ENCODE measurements around the gene DOK5. TPM values are rescaled to one million over a fixed set of nuclear protein-coding genes. Genes with fewer than 3 reads are reported as not detected.

The DOK5 gene
- total and polyA plus RNA-seq, 2 of the 8 experiments (the other 6 are each of a cell fraction or from before 2014, with no cell fraction given), result 8.9 to 15.0 TPM

GRCh38 chr20:54524849-54525248, 49.5 kb downstream of the DOK5 start:
- H3K23me2 ChIP-seq (ENCODE audit: low read depth, low read length), result no peaks in the 10 kb centered on the region
- H3K4me3 ChIP-seq (ENCODE audit: extremely low read depth in 1 of 4, insufficient read depth in 2 of 4, low read depth in 3 of 4, low read length in 4 of 4), result no peak overlapping the region
- no peak overlapping the region for H2BK12ac ChIP-seq (ENCODE audit: low read depth, low read length)
- no peak overlapping the region for H4K91ac ChIP-seq (replicated peaks; ENCODE audit: insufficient read length, low read length)
- DNase-seq (ENCODE audit: low read depth in 1 of 2, low spot score in 2 of 2) (no peak), FAIRE-seq (no peak)
- no peak overlapping the region for H2BK20ac ChIP-seq (ENCODE audit: low read length)
- POLR2A ChIA-PET (ENCODE audit: partially characterized antibody), result no interaction called here
- H3K79me2 ChIP-seq (ENCODE audit: control insufficient read depth in 1 of 2, insufficient read depth in 2 of 2, low read length in 2 of 2), result no peaks in the 10 kb centered on the region
- no peak overlapping the region for H3K27ac ChIP-seq (ENCODE audit: low read depth, low read length)
- no peak overlapping the region for H3K18ac ChIP-seq (ENCODE audit: extremely low read depth, low read length)
- H2AK5ac ChIP-seq (ENCODE audit: low read depth, low read length), result no peak overlapping the region
- no peaks in the 10 kb centered on the region for H3K79me1 ChIP-seq (ENCODE audit: low read depth, low read length)
- peaks cover 2 to 3% (median 2%) of the 10 kb centered on the region in 4 experiments; a peak in 3 of 7 replicates for H3K4me1 ChIP-seq (replicated peaks in 1 of 4; ENCODE audit: control insufficient read depth in 3 of 4, insufficient read depth in 4 of 4, low read length in 3 of 4)
- H3K27me3 ChIP-seq (replicated peaks in 1 of 4; ENCODE audit: control insufficient read depth in 3 of 4, extremely low read depth in 1 of 4, insufficient read depth in 3 of 4, low read length in 3 of 4), result no peaks in the 10 kb centered on the region
- H4K8ac ChIP-seq (ENCODE audit: extremely low read depth, insufficient read depth, low read length), result no peak overlapping the region
- H3K14ac ChIP-seq (ENCODE audit: insufficient read length), result no peak overlapping the region
- H4K5ac ChIP-seq (ENCODE audit: insufficient read length, low read depth, low read length), result no peak overlapping the region
- no peak overlapping the region for H3K56ac ChIP-seq (replicated peaks; ENCODE audit: insufficient read length, low read depth, low read length)
- no peak overlapping the region for H2BK120ac ChIP-seq (replicated peaks; ENCODE audit: low read depth, low read length)
- no peak overlapping the region for H3K9ac ChIP-seq (replicated peaks in 1 of 4; ENCODE audit: extremely low read depth in 1 of 4, low read depth in 3 of 4, low read length in 3 of 4)
- H4K20me1 ChIP-seq (replicated peaks in 1 of 2; ENCODE audit: control insufficient read depth in 1 of 2, insufficient read depth in 2 of 2, low read length in 2 of 2), result no peaks in the 10 kb centered on the region
- H2AFZ ChIP-seq (ENCODE audit: low read length), result no peak overlapping the region
- WGBS, 2 experiments (ENCODE audit: extremely low coverage in 1 of 2, insufficient coverage in 1 of 2, insufficient read length in 1 of 2, insufficient replicate concordance in 2 of 2, low coverage in 1 of 2, low lambda C conversion rate in 2 of 2, missing lambda C conversion rate in 1 of 2), result 90% methylated on average over 3 of the region's 3 CpGs; no CpG with 5 or more reads in 1 of the 2 experiments
- H3K9me3 ChIP-seq (ENCODE audit: insufficient read depth in 2 of 2, low read depth in 1 of 2, low read length in 1 of 2), result no peaks in the 10 kb centered on the region
- H3K4me2 ChIP-seq (ENCODE audit: insufficient read depth in 1 of 2, low read depth in 2 of 2, low read length in 2 of 2), result no peak overlapping the region
- TF ChIP-seq RAD21 (IDR thresholded peaks at IDR 0.05 in 1 of 2, conservative IDR thresholded peaks at IDR 0.05 in 1 of 2; ENCODE audit: low read depth in 2 of 2, low read length in 2 of 2) (no peak), RNF2 (IDR thresholded peaks at IDR 0.05; ENCODE audit: borderline replicate concordance, low read depth, low read length, missing control alignments, poor library complexity, severe bottlenecking) (no peak), SIX5 (IDR thresholded peaks at IDR 0.05; ENCODE audit: low read depth, low read length) (no peak), EGR1 (IDR thresholded peaks at IDR 0.05; ENCODE audit: borderline replicate concordance, low read depth, low read length) (no peak), POU5F1 (IDR thresholded peaks at IDR 0.05; ENCODE audit: low read depth, low read length) (no peak), POLR2AphosphoS5 (IDR thresholded peaks at IDR 0.05; ENCODE audit: low read depth, low read length) (no peak), BRCA1 (IDR thresholded peaks at IDR 0.05; ENCODE audit: low read depth, low read length) (no peak)
- CTCF ChIA-PET (ENCODE audit: partially characterized antibody), result no interaction called here
- no peak overlapping the region for H2BK5ac ChIP-seq (ENCODE audit: low read depth, low read length)
- no peak overlapping the region for H2BK15ac ChIP-seq (ENCODE audit: low read length)
- no peak overlapping the region for H3K4ac ChIP-seq (replicated peaks; ENCODE audit: insufficient read length, low read depth, low read length)
- H3K36me3 ChIP-seq (ENCODE audit: control insufficient read depth in 2 of 4, insufficient read depth in 4 of 4, low read length in 3 of 4), result no peaks in the 10 kb centered on the region
- H3K23ac ChIP-seq (ENCODE audit: insufficient read length), result no peak overlapping the region
